ENCODE data around the gene CPPED1.
"Not testable (repeated sequence)": the region's sequence is repeated elsewhere in the genome, so short reads cannot be mapped to it uniquely, and the experiment has no call there.

Gene CPPED1

GRCh38 chr16:12796498-12796897 lies 7.2 kb downstream of the CPPED1 start:
- CTCF ChIA-PET: no interaction called here
- no peak for DNase-seq (ENCODE audit: extremely low spot score)
- no peak for TF ChIP-seq NFRKB (IDR thresholded peaks at IDR 0.05)
- no peak for TF ChIP-seq ARNT (IDR thresholded peaks at IDR 0.05)
- no peak for TF ChIP-seq ELF4 (IDR thresholded peaks at IDR 0.05)
- no peak for TF ChIP-seq ZNF384 (IDR thresholded peaks at IDR 0.05)
- POLR2A ChIA-PET: no interaction called here

DNA sequence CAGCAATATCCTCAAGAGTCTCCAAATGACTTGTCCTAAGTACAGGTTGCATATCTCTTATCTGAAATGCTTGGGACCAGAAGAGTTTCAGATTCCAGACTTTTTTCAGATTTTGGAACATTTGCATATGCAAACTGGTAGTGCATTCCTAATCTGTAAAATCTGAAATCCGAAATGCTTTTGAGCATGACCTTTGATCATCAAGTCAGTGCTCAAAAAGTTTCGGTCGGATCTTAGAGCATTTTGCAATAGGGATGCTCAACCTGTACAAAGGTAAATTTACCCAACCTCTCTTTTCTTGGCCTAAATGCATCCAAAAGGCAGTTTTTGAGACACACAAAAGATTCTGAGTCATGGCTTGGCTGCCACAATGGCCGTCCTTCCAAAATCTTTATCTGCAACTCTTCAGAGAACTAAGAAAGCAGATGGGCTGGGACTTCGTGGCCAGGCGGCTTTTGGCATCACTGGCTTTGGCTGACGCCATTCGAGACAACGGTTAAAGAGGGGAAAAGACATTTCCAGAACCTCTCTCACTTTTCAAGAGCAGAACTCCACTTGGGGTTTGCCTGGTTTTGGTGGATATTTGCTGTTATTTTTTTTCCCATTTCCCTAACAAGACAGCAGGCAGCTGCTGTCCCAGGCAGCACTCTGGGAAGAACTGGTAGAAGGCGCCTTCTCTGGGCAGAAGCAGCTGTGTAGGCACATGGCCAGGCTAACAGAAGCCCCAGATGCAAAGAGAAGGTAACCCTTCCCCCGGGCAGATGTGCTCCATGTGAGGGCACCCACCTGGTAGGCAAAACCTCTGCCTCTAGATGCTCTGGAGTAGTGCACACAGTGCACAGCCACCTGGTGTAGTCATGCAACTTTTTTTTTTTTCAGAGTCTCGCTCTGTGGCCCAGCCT lies 8.9 kb downstream of the CPPED1 start:
- CTCF ChIA-PET: no interaction called here

GRCh38 chr16:12793865-12794240 lies 9.8 kb downstream of the CPPED1 start:
- CTCF ChIA-PET: no interaction called here
- no peak for DNase-seq (ENCODE audit: extremely low spot score)
- TF ChIP-seq SUZ12 (IDR thresholded peaks at IDR 0.05) (no peak), L3MBTL2 (conservative IDR thresholded peaks at IDR 0.05) (no peak), FOXM1 (IDR thresholded peaks at IDR 0.05; ENCODE audit: borderline replicate concordance) (no peak), TARDBP (IDR thresholded peaks at IDR 0.05) (no peak), SP1 (IDR thresholded peaks at IDR 0.05) (no peak), ARNT (IDR thresholded peaks at IDR 0.05) (no peak), BHLHE40 (IDR thresholded peaks at IDR 0.05; ENCODE audit: borderline replicate concordance) (no peak), CTBP1 (IDR thresholded peaks at IDR 0.05; ENCODE audit: borderline replicate concordance) (no peak), ZNF384 (IDR thresholded peaks at IDR 0.05) (no peak), FOXA1 (IDR thresholded peaks at IDR 0.05) (no peak), LEF1 (IDR thresholded peaks at IDR 0.05; ENCODE audit: borderline replicate concordance) (no peak), ELF4 (IDR thresholded peaks at IDR 0.05) (no peak)
- TF ChIP-seq, protein P1, sequence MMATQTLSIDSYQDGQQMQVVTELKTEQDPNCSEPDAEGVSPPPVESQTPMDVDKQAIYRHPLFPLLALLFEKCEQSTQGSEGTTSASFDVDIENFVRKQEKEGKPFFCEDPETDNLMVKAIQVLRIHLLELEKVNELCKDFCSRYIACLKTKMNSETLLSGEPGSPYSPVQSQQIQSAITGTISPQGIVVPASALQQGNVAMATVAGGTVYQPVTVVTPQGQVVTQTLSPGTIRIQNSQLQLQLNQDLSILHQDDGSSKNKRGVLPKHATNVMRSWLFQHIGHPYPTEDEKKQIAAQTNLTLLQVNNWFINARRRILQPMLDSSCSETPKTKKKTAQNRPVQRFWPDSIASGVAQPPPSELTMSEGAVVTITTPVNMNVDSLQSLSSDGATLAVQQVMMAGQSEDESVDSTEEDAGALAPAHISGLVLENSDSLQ (IDR thresholded peaks at IDR 0.05): no peak
- POLR2A ChIA-PET: no interaction called here

More for the DNA sequence above, 8.9 kb downstream of the CPPED1 start:
- POLR2A ChIA-PET: no interaction called here
- no peak for TF ChIP-seq ARNT (IDR thresholded peaks at IDR 0.05)
- no peak for TF ChIP-seq FOXK2 (IDR thresholded peaks at IDR 0.05)
- DNase-seq (ENCODE audit: extremely low spot score): no peak

GRCh38 chr16:12793120-12793864 lies 10.4 kb downstream of the CPPED1 start:
- ChIA-PET CTCF (no interaction called here), POLR2A (no interaction called here)
- DNase-seq (ENCODE audit: extremely low spot score): no peak
- TF ChIP-seq NFRKB (IDR thresholded peaks at IDR 0.05) (no peak), L3MBTL2 (conservative IDR thresholded peaks at IDR 0.05) (no peak), HDGF (IDR thresholded peaks at IDR 0.05; ENCODE audit: borderline replicate concordance) (no peak)

DNA sequence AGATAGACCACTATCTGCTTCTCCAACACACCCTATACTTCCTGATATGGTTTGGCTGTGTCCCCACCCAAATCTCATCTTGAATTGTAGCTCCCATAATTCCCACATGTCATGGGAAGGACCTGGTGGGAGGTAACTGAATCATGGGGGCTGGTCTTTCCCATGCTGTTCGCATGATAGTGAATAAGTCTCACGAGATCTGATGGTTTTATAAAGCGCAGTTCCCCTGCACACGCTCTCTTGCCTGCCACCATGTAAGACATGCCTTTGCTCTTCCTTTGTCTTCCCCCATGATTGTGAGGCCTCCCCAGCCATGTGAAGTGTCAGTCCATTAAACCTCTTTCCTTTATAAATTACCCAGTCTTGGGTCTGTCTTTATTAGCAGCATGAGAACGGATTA lies 11.2 kb downstream of the CPPED1 start:
- CTCF ChIA-PET; DNase-seq (ENCODE audit: extremely low spot score); POLR2A ChIA-PET: not testable (repeated sequence)

DNA sequence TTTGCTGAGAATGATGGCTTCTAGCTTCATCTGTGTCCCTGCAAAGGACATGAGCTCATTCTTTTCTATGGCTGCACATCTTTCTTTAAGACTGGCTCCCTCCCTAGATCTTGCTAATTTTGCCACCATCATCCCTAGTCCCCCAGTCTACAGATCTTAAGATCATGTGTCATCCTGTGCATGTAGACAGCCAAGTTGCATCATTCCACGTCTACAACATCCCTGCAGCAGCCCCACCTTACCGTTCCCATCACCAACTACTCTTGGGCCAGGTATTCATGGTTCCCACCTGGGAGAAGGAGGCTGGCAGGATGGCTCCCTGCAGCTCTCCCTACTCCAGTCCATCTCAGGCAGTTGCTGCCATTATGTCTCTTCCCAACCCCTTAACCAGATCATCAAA lies 12.3 kb downstream of the CPPED1 start:
- POLR2A ChIA-PET: no interaction called here
- DNase-seq (ENCODE audit: extremely low spot score): no peak
- CTCF ChIA-PET: no interaction called here
- no peak for TF ChIP-seq NFRKB (IDR thresholded peaks at IDR 0.05)
- TF ChIP-seq BHLHE40 (IDR thresholded peaks at IDR 0.05; ENCODE audit: borderline replicate concordance): no peak
- TF ChIP-seq SP1 (IDR thresholded peaks at IDR 0.05): no peak
- TF ChIP-seq TARDBP (IDR thresholded peaks at IDR 0.05): no peak
- no peak for TF ChIP-seq ZNF384 (IDR thresholded peaks at IDR 0.05)
- TF ChIP-seq ARNT (IDR thresholded peaks at IDR 0.05): no peak
- TF ChIP-seq FOXK2 (IDR thresholded peaks at IDR 0.05): no peak
- no peak for TF ChIP-seq FOXA1 (IDR thresholded peaks at IDR 0.05)

- ChIA-PET POLR2A (no interaction called here), CTCF (no interaction called here)
- DNase-seq (ENCODE audit: extremely low spot score): no peak
- TF ChIP-seq L3MBTL2 (conservative IDR thresholded peaks at IDR 0.05): no peak
Observed at GRCh38 chr16:12788758-12789157, 14.9 kb downstream of the CPPED1 start.

GRCh38 chr16:12786081-12786480 lies 17.6 kb downstream of the CPPED1 start:
- POLR2A ChIA-PET: no interaction called here
- DNase-seq (ENCODE audit: extremely low spot score): no peak
- CTCF ChIA-PET: no interaction called here
- TF ChIP-seq NFRKB (IDR thresholded peaks at IDR 0.05) (no peak), TARDBP (IDR thresholded peaks at IDR 0.05) (no peak), HDGF (IDR thresholded peaks at IDR 0.05; ENCODE audit: borderline replicate concordance) (no peak)

DNA sequence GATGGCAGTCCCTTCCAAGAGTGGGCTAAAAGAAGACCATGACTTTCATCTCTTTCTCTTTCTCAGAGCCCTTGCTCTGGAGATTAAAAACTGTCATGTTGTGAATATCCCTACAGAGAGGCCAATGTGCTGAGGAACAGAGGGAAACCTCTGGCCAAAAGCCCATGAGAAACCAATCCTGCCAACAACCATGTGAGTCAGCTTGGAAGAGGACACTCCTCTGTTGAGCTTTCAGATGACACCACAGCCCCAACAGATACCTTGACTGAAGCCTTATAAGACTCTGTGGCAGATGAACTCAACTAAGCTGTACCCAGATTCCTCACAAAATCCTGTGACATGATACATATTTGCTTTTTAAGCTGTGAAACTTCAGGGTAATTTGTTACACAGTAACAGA lies 19.6 kb downstream of the CPPED1 start:
- TF ChIP-seq CTBP1 (IDR thresholded peaks at IDR 0.05; ENCODE audit: borderline replicate concordance) (no peak), FOXK2 (IDR thresholded peaks at IDR 0.05) (no peak), BHLHE40 (IDR thresholded peaks at IDR 0.05; ENCODE audit: borderline replicate concordance) (no peak), SP1 (IDR thresholded peaks at IDR 0.05) (no peak), LEF1 (IDR thresholded peaks at IDR 0.05; ENCODE audit: borderline replicate concordance) (no peak), FOXM1 (IDR thresholded peaks at IDR 0.05; ENCODE audit: borderline replicate concordance) (no peak), NFRKB (IDR thresholded peaks at IDR 0.05) (no peak), TARDBP (IDR thresholded peaks at IDR 0.05) (no peak), FOXA1 (IDR thresholded peaks at IDR 0.05) (no peak), L3MBTL2 (conservative IDR thresholded peaks at IDR 0.05) (no peak), SUZ12 (IDR thresholded peaks at IDR 0.05) (no peak)
- ChIA-PET CTCF (no interaction called here), POLR2A (no interaction called here)

More for the DNA sequence above, 19.6 kb downstream of the CPPED1 start:
- no peak for DNase-seq (ENCODE audit: extremely low spot score)

All from HEK293T (cell line).